C4-2B (cell line): ENCODE measurements around the gene KIF6.

ENCODE experiments used
- H3K27ac ChIP-seq: fragments of 450-650 bp; 2 replicates; pipeline ENCODE4 v1.5.1; 2017
- ZFX ChIP-seq: fragments of 450-650 bp; IDR thresholded peaks from 2 replicates; pipeline ENCODE4 v1.6.1; 2017
- TF ChIP-seq, protein P1 (sequence below): fragments of 450-650 bp; conservative IDR thresholded peaks from 2 replicates; pipeline ENCODE4 v1.5.1; 2017; ENCODE audit warnings: mild to moderate bottlenecking

Gene KIF6

DNA sequence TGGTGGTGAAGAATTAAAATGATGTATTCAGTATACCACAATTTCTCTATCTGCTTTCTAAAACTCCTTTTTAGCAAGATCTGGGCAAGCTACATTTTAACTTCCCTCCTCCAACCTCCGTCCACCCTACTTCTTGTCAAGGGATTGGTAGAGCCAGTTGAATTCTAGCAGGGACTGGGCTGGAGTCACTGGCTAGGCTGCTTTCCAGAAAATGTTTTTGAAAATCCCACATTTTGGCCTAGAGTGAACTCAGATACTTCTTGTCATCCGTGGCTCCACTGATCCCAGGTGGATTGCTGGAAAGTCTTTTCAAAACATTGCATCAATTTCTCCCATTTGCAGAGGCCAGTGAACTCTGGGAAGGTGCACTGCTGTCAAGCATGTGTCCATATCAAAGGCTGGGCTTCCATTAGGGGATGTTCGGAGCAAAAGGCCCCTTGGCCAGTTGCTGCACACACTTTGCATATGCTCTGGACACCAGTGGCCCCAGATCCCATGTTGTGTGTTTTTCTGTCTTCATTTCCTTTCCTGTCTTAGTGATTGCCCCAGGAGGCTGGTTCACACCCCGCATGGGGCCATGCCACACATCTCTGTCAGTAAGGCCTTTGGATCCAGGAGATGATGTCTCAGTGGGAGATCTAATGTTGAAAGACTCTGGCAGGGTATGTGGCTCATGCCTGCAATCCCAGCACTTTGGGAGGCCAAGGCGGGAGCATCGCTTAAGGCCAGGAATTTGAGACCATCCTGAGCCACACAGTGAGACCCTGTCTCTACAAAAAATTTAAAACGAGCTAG lies 391.4 kb downstream of the KIF6 start:
- TF ChIP-seq, protein P1, sequence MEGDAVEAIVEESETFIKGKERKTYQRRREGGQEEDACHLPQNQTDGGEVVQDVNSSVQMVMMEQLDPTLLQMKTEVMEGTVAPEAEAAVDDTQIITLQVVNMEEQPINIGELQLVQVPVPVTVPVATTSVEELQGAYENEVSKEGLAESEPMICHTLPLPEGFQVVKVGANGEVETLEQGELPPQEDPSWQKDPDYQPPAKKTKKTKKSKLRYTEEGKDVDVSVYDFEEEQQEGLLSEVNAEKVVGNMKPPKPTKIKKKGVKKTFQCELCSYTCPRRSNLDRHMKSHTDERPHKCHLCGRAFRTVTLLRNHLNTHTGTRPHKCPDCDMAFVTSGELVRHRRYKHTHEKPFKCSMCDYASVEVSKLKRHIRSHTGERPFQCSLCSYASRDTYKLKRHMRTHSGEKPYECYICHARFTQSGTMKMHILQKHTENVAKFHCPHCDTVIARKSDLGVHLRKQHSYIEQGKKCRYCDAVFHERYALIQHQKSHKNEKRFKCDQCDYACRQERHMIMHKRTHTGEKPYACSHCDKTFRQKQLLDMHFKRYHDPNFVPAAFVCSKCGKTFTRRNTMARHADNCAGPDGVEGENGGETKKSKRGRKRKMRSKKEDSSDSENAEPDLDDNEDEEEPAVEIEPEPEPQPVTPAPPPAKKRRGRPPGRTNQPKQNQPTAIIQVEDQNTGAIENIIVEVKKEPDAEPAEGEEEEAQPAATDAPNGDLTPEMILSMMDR, result no peak
- TF ChIP-seq ZFX, result no peak
- H3K27ac ChIP-seq, result no peak overlapping the region

- no peak overlapping the region for H3K27ac ChIP-seq
- TF ChIP-seq ZFX, result no peak
- TF ChIP-seq, protein P1, result no peak
Observed at GRCh38 chr6:39330476-39330875, 394.7 kb downstream of the KIF6 start.

GRCh38 chr6:39330057-39330456 lies 395.2 kb downstream of the KIF6 start:
- H3K27ac ChIP-seq, result no peak overlapping the region
- TF ChIP-seq ZFX, result no peak
- TF ChIP-seq, protein P1, result no peak

DNA sequence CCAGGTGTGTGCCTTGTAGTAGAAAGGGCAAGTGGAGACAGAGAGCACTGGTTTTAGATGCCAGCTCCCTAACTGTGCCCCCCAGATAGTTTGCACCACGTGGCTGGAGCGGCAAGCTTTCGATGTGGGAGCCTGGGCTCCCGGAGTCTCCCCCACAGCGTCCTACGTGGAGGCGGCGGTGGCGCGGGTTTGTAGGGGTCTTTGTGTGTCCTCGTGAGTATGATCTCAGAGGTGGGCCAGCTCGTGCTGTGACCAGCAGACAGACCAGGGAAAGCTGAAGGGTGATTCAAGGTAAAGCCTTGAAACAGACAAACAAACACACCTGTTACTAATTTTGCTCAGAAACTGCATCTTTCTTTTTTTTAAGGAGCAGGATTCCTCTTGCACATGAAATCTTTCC lies 397.1 kb downstream of the KIF6 start:
- TF ChIP-seq ZFX, result no peak
- TF ChIP-seq, protein P1, result no peak
- H3K27ac ChIP-seq, result no peak overlapping the region

GRCh38 chr6:39327507-39327906 lies 397.7 kb downstream of the KIF6 start:
- H3K27ac ChIP-seq, result no peak overlapping the region
- no peak for TF ChIP-seq ZFX
- TF ChIP-seq, protein P1, result no peak

GRCh38 chr6:39322306-39322850 lies 402.8 kb downstream of the KIF6 start, which contains the start of gene KCNK16:
TSS of gene KCNK16 (minus strand) at chr6:39322702. CDS start at chr6:39322540, 162 bp downstream.
- TF ChIP-seq ZFX, result no peak
- H3K27ac ChIP-seq, result no peak within 1 kb of the TSS

- H3K27ac ChIP-seq, result no peak overlapping the region
- TF ChIP-seq ZFX, result no peak
- TF ChIP-seq, protein P1, result no peak
Observed at GRCh38 chr6:39321761-39322160, 403.4 kb downstream of the KIF6 start.
